ENCODE measurements around the gene TPPP3. TPM values are rescaled to one million over a fixed set of nuclear protein-coding genes. Genes with fewer than 3 reads are reported as not detected.

The TPPP3 gene
- total RNA-seq, 1 experiment from 2014 or later: 0.28 TPM

DNA sequence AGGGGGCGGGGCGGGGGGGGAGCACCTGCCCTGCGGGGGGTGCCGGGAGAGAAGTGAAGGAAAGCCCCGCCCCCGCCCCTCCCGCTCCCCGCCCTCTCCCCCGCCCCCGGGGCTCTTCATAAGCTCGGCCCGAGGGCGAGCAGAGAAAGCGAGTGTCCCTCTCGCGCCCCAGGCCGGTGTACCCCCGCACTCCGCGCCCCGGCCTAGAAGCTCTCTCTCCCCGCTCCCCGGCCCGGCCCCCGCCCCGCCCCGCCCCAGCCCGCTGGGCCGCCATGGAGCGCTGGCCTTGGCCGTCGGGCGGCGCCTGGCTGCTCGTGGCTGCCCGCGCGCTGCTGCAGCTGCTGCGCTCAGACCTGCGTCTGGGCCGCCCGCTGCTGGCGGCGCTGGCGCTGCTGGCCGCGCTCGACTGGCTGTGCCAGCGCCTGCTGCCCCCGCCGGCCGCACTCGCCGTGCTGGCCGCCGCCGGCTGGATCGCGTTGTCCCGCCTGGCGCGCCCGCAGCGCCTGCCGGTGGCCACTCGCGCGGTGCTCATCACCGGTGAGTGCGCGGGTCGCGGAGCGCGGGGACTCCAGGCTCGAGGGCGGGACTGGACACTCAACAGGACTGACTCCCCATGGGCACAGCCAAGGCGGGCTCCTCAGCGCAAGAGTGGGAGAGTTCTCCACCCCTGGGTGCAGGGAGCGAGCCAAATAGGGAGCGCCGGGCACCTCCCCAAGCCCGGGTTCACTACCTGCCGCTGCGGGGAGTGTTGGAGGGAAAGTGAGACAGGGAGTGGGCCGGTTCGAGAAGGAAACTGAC is 37.9 kb upstream of the TPPP3 start, which contains the start of gene HSD11B2:
Gene HSD11B2, plus strand, starts transcription at position 145 of the 798 bp plus-strand sequence. Its CDS starts 128 bp downstream, at position 273.
- H3K9me3 ChIP-seq (ENCODE audit: low read depth, low read length, poor library complexity, severe bottlenecking): no peaks in the 10 kb centered on the region
- ChIA-PET CTCF (interaction anchor here (0.6 to 1.0 kb wide), 8 partner anchors 9 to 688 kb away, joined by 3 to 10 read pairs (median 7); partner anchors contain the start of gene PLEKHG4), POLR2A (ENCODE audit: low non-redundant PET) (interaction anchor here (0.6 kb wide), 2 partner anchors 131 to 741 kb away, joined by 3 to 5 read pairs; no protein-coding TSS in a partner anchor)
- no peaks in the 10 kb centered on the region for H3K36me3 ChIP-seq (ENCODE audit: insufficient read depth, low read length, poor library complexity, severe bottlenecking)
- DNase-seq (ENCODE audit: low spot score): peak; percentile 68
- TF ChIP-seq, protein P1, sequence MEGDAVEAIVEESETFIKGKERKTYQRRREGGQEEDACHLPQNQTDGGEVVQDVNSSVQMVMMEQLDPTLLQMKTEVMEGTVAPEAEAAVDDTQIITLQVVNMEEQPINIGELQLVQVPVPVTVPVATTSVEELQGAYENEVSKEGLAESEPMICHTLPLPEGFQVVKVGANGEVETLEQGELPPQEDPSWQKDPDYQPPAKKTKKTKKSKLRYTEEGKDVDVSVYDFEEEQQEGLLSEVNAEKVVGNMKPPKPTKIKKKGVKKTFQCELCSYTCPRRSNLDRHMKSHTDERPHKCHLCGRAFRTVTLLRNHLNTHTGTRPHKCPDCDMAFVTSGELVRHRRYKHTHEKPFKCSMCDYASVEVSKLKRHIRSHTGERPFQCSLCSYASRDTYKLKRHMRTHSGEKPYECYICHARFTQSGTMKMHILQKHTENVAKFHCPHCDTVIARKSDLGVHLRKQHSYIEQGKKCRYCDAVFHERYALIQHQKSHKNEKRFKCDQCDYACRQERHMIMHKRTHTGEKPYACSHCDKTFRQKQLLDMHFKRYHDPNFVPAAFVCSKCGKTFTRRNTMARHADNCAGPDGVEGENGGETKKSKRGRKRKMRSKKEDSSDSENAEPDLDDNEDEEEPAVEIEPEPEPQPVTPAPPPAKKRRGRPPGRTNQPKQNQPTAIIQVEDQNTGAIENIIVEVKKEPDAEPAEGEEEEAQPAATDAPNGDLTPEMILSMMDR (conservative IDR thresholded peaks at IDR 0.05; ENCODE audit: low read depth, low read length): no peak; the same call in 1 of the 2 replicates
- TF ChIP-seq EZH2 (IDR thresholded peaks at IDR 0.05; ENCODE audit: borderline replicate concordance, low read depth, low read length, poor library complexity, severe bottlenecking): no peak
- no peak within 1 kb of the TSS for H3K27ac ChIP-seq (ENCODE audit: low read depth, low read length, poor library complexity, severe bottlenecking)
- no TSS peak for BruUV-seq (replicated peaks)
- H3K27me3 ChIP-seq (replicated peaks; ENCODE audit: insufficient read depth, low read depth, low read length, poor library complexity): peaks cover 3% of the 10 kb centered on the region
- intact Hi-C loops (cut with micrococcal nuclease; ENCODE audit: unreplicated experiment): no loop called here
- peaks cover 4% of the 10 kb centered on the region for H3K4me1 ChIP-seq (ENCODE audit: insufficient read depth, low read length, poor library complexity, severe bottlenecking)
- H3K4me3 ChIP-seq (ENCODE audit: low read depth, low read length, poor library complexity, severe bottlenecking): peak within 1 kb of the TSS; percentile 52

DNA sequence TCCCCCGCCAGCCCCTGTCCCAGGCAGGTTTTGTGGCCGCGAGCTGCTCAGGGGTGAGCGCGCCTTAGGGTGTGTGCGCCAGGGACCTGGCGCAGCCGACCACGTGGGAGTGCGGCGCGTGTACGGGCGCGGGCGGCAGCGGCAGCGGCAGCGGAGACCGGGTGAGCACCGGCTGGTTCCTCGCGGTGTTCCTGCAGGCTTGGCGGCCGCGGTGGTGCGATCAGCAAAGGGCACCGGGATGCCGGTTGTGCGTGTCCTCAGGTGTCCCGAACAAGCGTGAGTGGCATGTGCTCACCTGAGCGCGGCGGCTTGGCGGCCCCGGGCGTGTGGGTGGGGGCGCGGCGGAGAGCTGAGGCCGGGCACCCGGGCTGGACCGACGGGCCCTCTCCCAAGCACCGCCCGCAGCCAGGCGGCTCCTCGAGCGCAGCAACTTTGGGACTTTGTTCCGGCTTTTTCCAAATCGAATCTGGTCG is 37.2 kb upstream of the TPPP3 start:
- DNase-seq (ENCODE audit: low spot score): peak; percentile 38
- BruUV-seq (replicated peaks): no TSS peak

DNA sequence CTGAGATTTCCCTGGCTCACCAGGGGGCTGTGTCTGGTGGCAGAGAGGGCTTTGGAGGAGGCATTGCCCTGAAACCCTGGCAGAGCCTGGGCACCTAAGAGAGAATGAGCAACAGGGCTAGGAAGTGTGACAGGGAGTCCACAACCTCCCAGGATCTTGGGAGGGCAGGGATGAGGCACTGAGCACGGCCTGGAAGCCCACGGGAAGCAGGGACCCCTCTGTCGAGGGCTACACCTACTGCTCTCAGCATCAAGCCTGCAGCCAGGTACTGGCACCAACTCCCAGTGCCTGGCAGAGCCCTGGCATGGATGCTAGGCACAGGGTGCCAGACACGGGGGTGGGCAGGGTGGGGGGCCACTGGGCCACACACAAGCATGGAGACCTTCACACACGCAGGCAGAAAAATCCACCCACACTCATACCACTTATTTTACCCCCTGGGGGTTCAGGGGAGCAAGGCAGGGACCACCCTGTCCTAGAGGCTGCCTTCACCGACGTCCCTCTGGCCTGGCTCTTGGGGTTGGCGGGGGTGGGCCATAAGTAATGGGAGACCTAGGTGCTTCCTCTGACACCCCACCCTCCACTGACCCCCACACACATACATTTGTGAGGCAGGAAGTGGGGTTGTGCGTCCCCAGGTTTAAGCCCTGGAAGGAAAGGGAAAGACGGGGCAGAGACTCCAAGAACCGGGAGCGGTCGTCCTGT is 36.7 kb upstream of the TPPP3 start:
- H3K36me3 ChIP-seq (ENCODE audit: insufficient read depth, low read length, poor library complexity, severe bottlenecking): no peaks in the 10 kb centered on the region
- H3K9me3 ChIP-seq (ENCODE audit: low read depth, low read length, poor library complexity, severe bottlenecking): no peaks in the 10 kb centered on the region
- no peak for DNase-seq (ENCODE audit: low spot score)
- POLR2A ChIA-PET (ENCODE audit: low non-redundant PET): no interaction called here
- peaks cover 12% of the 10 kb centered on the region for H3K4me1 ChIP-seq (ENCODE audit: insufficient read depth, low read length, poor library complexity, severe bottlenecking)
- no TSS peak for BruUV-seq (replicated peaks)
- H3K27ac ChIP-seq (ENCODE audit: low read depth, low read length, poor library complexity, severe bottlenecking): no peak overlapping the region
- peaks cover 3% of the 10 kb centered on the region for H3K27me3 ChIP-seq (replicated peaks; ENCODE audit: insufficient read depth, low read depth, low read length, poor library complexity)
- no peak for TF ChIP-seq EZH2 (IDR thresholded peaks at IDR 0.05; ENCODE audit: borderline replicate concordance, low read depth, low read length, poor library complexity, severe bottlenecking)
- TF ChIP-seq, protein P1 (conservative IDR thresholded peaks at IDR 0.05; ENCODE audit: low read depth, low read length): no peak
- intact Hi-C loops (cut with micrococcal nuclease; ENCODE audit: unreplicated experiment): loop anchor here (5.0 kb wide), 1 partner anchor 37 kb away; no protein-coding TSS in a partner anchor
- peak overlapping the region; percentile 52 for H3K4me3 ChIP-seq (ENCODE audit: low read depth, low read length, poor library complexity, severe bottlenecking)
- CTCF ChIA-PET: no interaction called here

More for the DNA sequence above, 37.2 kb upstream of the TPPP3 start:
- Histone ChIP-seq H3K27me3 (replicated peaks; ENCODE audit: insufficient read depth, low read depth, low read length, poor library complexity) (peaks cover 3% of the 10 kb centered on the region), H3K9me3 (ENCODE audit: low read depth, low read length, poor library complexity, severe bottlenecking) (no peaks in the 10 kb centered on the region), H3K4me3 (ENCODE audit: low read depth, low read length, poor library complexity, severe bottlenecking) (peak overlapping the region; percentile 52), H3K27ac (ENCODE audit: low read depth, low read length, poor library complexity, severe bottlenecking) (no peak overlapping the region), H3K36me3 (ENCODE audit: insufficient read depth, low read length, poor library complexity, severe bottlenecking) (no peaks in the 10 kb centered on the region), H3K4me1 (ENCODE audit: insufficient read depth, low read length, poor library complexity, severe bottlenecking) (peaks cover 6% of the 10 kb centered on the region)
- TF ChIP-seq EZH2 (IDR thresholded peaks at IDR 0.05; ENCODE audit: borderline replicate concordance, low read depth, low read length, poor library complexity, severe bottlenecking): no peak
- TF ChIP-seq, protein P1 (conservative IDR thresholded peaks at IDR 0.05; ENCODE audit: low read depth, low read length): no peak
- CTCF ChIA-PET: interaction anchor here (0.6 to 1.0 kb wide), 5 partner anchors 8 to 687 kb away, joined by 3 to 10 read pairs (median 8); no protein-coding TSS in a partner anchor
- POLR2A ChIA-PET (ENCODE audit: low non-redundant PET): no interaction called here
- intact Hi-C loops (cut with micrococcal nuclease; ENCODE audit: unreplicated experiment): no loop called here
